Subcutaneous abdominal adipose tissue (tissue), 5 donors: ENCODE data around the gene TGM6.

Experiments
- H3K27ac ChIP-seq: one replicate; pipeline ENCODE4 v1.7.0; 2013; ENCODE audit warnings: low read depth, mild to moderate bottlenecking, inconsistent platforms, low read length, moderate library complexity
- H3K27me3 ChIP-seq, 5 donors: one replicate each; pipeline ENCODE4 v1.7.0; 2013; ENCODE audit warnings: low read length in 5 of 5, inconsistent platforms in 1 of 5; ENCODE audit not compliant: control insufficient read depth in 5 of 5, insufficient read depth in 4 of 5
- H3K36me3 ChIP-seq, 5 donors: one replicate each; pipeline ENCODE4 v1.7.0; 2013; ENCODE audit warnings: low read length in 5 of 5; ENCODE audit not compliant: control insufficient read depth in 5 of 5, insufficient read depth in 5 of 5
- H3K4me1 ChIP-seq, 5 donors: one replicate each; pipeline ENCODE4 v1.7.0; 2013; ENCODE audit warnings: low read length in 5 of 5, mild to moderate bottlenecking in 3 of 5, moderate library complexity in 1 of 5; ENCODE audit not compliant: control insufficient read depth in 5 of 5, insufficient read depth in 5 of 5
- H3K4me3 ChIP-seq, 5 donors: one replicate each; pipeline ENCODE4 v1.7.0; 2013; ENCODE audit warnings: low read length in 5 of 5, low read depth in 1 of 5
- H3K9ac ChIP-seq, 5 donors: one replicate each; pipeline ENCODE4 v1.7.0; 2013; ENCODE audit warnings: low read length in 5 of 5, mild to moderate bottlenecking in 4 of 5, moderate library complexity in 3 of 5
- H3K9me3 ChIP-seq, 5 donors: one replicate each; pipeline ENCODE4 v1.7.0; 2013; ENCODE audit warnings: low read length in 5 of 5; ENCODE audit not compliant: control insufficient read depth in 5 of 5
- donor health status: healthy.
- donor health status: healthy.
- donor health status: healthy.
- donor health status: healthy.
- donor health status: healthy.

The TGM6 gene

GRCh38 chr20:2340823-2341222 is 39.9 kb upstream of the TGM6 start:
- H3K4me1 ChIP-seq: no peaks in the 10 kb centered on the region
- H3K4me3 ChIP-seq: no peak overlapping the region
- H3K36me3 ChIP-seq: no peaks in the 10 kb centered on the region
- no peak overlapping the region for H3K9ac ChIP-seq
- H3K9me3 ChIP-seq: no peaks in the 10 kb centered on the region
- H3K27ac ChIP-seq: no peak overlapping the region
- H3K27me3 ChIP-seq: no peaks in the 10 kb centered on the region

GRCh38 chr20:2341336-2341735 is 39.4 kb upstream of the TGM6 start:
- Histone ChIP-seq H3K36me3 (no peaks in the 10 kb centered on the region), H3K9ac (no peak overlapping the region), H3K4me3 (no peak overlapping the region), H3K4me1 (no peaks in the 10 kb centered on the region), H3K9me3 (no peaks in the 10 kb centered on the region), H3K27ac (no peak overlapping the region), H3K27me3 (no peaks in the 10 kb centered on the region)

- Histone ChIP-seq H3K27me3 (no peaks in the 10 kb centered on the region), H3K36me3 (no peaks in the 10 kb centered on the region), H3K9ac (no peak overlapping the region), H3K4me1 (no peaks in the 10 kb centered on the region), H3K4me3 (no peak overlapping the region), H3K9me3 (peaks cover 0 to 2% (median 0%) of the 10 kb centered on the region in 5 donors), H3K27ac (no peak overlapping the region)
These were observed 38.5 kb upstream of the TGM6 start for GRCh38 chr20:2342243-2342642.

- no peaks in the 10 kb centered on the region for H3K4me1 ChIP-seq
- H3K27me3 ChIP-seq: peaks cover 0 to 8% (median 5%) of the 10 kb centered on the region in 5 donors
- no peak overlapping the region for H3K27ac ChIP-seq
- peaks cover 0 to 3% (median 0%) of the 10 kb centered on the region in 5 donors for H3K9me3 ChIP-seq
- no peak overlapping the region for H3K4me3 ChIP-seq
- H3K36me3 ChIP-seq: no peaks in the 10 kb centered on the region
- H3K9ac ChIP-seq: no peak overlapping the region
These were observed 34.5 kb upstream of the TGM6 start for GRCh38 chr20:2346188-2346587.

GRCh38 chr20:2348336-2348735 is 32.4 kb upstream of the TGM6 start:
- Histone ChIP-seq H3K9ac (no peak overlapping the region), H3K27ac (no peak overlapping the region), H3K4me3 (no peak overlapping the region), H3K9me3 (peaks cover 0 to 3% (median 0%) of the 10 kb centered on the region in 5 donors), H3K27me3 (peaks cover 0 to 8% (median 5%) of the 10 kb centered on the region in 5 donors), H3K4me1 (peaks cover 0 to 5% (median 0%) of the 10 kb centered on the region in 5 donors), H3K36me3 (no peaks in the 10 kb centered on the region)

- H3K36me3 ChIP-seq: no peaks in the 10 kb centered on the region
- no peak overlapping the region for H3K9ac ChIP-seq
- peaks cover 0 to 8% (median 5%) of the 10 kb centered on the region in 5 donors for H3K27me3 ChIP-seq
- H3K4me1 ChIP-seq: peaks cover 0 to 5% (median 0%) of the 10 kb centered on the region in 5 donors
- H3K27ac ChIP-seq: no peak overlapping the region
- no peak overlapping the region for H3K4me3 ChIP-seq
- peaks cover 0 to 3% (median 0%) of the 10 kb centered on the region in 5 donors for H3K9me3 ChIP-seq
These were observed 30.9 kb upstream of the TGM6 start for GRCh38 chr20:2349801-2350200.

GRCh38 chr20:2350606-2351005 is 30.1 kb upstream of the TGM6 start:
- H3K27ac ChIP-seq: no peak overlapping the region
- peaks cover 0 to 5% (median 0%) of the 10 kb centered on the region in 5 donors for H3K4me1 ChIP-seq
- H3K36me3 ChIP-seq: no peaks in the 10 kb centered on the region
- peaks cover 0 to 3% (median 0%) of the 10 kb centered on the region in 5 donors for H3K9me3 ChIP-seq
- no peak overlapping the region for H3K9ac ChIP-seq
- H3K27me3 ChIP-seq: peaks cover 0 to 8% (median 5%) of the 10 kb centered on the region in 5 donors
- no peak overlapping the region for H3K4me3 ChIP-seq

- no peak overlapping the region for H3K4me3 ChIP-seq
- H3K36me3 ChIP-seq: no peaks in the 10 kb centered on the region
- H3K9ac ChIP-seq: no peak overlapping the region
- peaks cover 0 to 5% (median 5%) of the 10 kb centered on the region in 5 donors for H3K27me3 ChIP-seq
- H3K27ac ChIP-seq: no peak overlapping the region
- no peaks in the 10 kb centered on the region for H3K9me3 ChIP-seq
- peaks cover 0 to 5% (median 0%) of the 10 kb centered on the region in 5 donors for H3K4me1 ChIP-seq
These were observed 27.5 kb upstream of the TGM6 start for GRCh38 chr20:2353231-2353630.

- no peaks in the 10 kb centered on the region for H3K27me3 ChIP-seq
- H3K9me3 ChIP-seq: peaks cover 0 to 10% (median 2%) of the 10 kb centered on the region in 5 donors
- H3K4me3 ChIP-seq: no peak overlapping the region
- peaks cover 0 to 2% (median 0%) of the 10 kb centered on the region in 5 donors for H3K4me1 ChIP-seq
- no peaks in the 10 kb centered on the region for H3K36me3 ChIP-seq
- H3K9ac ChIP-seq: no peak overlapping the region
- no peak overlapping the region for H3K27ac ChIP-seq
These were observed 23.6 kb upstream of the TGM6 start for GRCh38 chr20:2357114-2357513.

- H3K4me3 ChIP-seq: no peak overlapping the region
- H3K36me3 ChIP-seq: no peaks in the 10 kb centered on the region
- no peaks in the 10 kb centered on the region for H3K27me3 ChIP-seq
- H3K9me3 ChIP-seq: peaks cover 0 to 12% (median 3%) of the 10 kb centered on the region in 5 donors
- no peaks in the 10 kb centered on the region for H3K4me1 ChIP-seq
- no peak overlapping the region for H3K9ac ChIP-seq
- H3K27ac ChIP-seq: no peak overlapping the region
These were observed 22.7 kb upstream of the TGM6 start for GRCh38 chr20:2358006-2358405.
